Measurements from ENCODE around the gene OR9G4.

The OR9G4 gene

DNA sequence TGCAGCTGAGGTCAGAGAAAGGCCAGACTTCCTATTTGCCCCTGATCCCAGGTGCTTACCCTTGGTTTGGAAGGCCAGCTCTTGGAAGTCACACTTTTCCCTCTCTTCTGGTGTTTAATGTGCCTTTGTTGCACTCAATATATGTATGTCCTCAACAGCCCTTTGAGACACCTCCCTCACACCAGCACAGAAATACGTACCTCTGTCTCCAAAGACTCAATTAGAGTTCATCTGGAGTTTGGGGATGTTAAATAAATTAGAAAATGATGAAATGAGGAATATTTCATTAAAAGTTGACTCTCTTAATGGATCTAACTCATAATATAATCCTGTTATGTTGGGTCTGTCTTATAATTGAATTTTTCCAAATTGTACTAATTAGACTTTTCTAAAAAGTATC lies at the start of gene OR9G4:
Gene OR9G4, minus strand, starts transcription at position 101 of the 400 bp plus-strand sequence. CDS start 4,931 bp downstream, outside the sequence.
- no peak for DNase-seq (ENCODE audit: low spot score)

DNA sequence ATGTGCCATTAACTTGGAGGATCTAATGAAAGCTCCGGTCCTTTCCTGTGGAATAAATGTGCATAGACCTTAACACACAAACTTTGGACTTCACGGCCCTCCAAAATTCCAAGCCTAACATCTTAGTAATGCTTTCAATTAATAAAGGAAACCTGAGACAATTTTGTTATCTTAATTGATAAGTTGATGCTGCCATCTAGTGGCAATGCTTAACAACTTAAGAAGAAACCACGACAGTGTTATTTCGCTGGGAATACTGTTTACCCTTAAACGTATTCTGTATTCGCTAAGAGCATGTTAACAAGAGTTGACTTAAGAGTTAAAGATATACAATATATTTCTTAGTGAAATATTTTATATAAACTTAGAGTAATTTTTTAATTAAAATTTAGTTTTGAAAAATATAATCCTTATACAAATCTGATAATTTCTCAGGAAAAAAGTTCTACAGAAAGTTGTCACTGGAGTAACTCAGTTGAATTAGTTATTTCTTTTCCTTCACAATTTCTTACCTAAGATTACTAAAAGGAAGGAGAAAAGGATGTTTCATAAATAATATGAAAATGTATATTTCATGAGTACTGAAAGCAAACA lies 35.0 kb upstream of the OR9G4 start:
- peak; percentile 63 for DNase-seq (ENCODE audit: low spot score)

DNA sequence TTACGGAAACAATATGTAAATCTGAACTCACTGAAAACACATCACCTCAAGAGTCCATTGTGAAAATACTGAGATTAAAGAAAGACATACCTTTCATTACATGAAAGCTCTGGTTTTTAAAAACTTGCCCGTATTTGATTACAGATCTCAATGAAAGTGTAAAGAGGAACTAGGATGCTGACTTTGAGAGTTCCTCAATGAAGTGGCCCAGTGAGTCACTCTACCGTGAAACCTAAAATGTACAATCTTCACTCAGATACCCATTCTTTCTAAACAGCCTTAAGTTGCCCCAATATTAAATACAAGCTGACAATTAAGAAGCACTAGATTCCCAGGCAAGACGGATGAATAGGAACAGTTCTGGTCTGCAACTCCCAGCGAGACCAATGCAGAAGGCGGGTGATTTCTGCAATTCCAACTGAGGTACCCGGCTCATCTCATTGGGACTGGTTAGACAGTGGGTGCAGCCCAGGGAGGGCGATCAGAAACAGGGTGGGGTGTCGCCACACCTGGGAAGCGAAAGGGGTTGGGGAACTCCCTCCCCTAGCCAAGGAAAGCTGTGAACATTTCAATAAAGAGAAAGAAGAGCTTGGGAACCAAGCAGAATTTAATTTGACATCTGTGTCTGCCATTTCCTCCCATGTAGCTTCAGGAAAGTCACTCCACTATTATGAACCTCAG lies 33.8 kb upstream of the OR9G4 start:
- no peak for DNase-seq (ENCODE audit: low spot score)

DNA sequence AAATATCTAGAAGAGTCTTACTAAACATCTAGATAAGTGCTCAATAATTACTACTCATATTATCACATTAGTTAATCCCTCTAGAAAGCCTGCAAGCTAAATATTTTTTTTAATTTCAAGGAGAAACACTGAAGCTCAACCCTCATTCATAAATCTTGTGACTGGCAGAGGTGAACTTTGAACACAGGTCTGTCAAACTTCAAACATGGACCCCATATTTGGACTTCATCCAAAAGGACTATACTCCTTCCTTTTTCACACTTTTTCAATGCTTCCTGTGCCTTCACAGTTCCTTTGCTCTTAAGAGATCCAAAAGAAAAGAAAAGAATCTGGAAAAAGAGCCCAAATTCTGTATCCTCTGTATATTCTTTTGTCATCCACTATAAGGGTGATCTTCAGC lies 28.3 kb upstream of the OR9G4 start:
- DNase-seq (ENCODE audit: low spot score) = no peak

DNA sequence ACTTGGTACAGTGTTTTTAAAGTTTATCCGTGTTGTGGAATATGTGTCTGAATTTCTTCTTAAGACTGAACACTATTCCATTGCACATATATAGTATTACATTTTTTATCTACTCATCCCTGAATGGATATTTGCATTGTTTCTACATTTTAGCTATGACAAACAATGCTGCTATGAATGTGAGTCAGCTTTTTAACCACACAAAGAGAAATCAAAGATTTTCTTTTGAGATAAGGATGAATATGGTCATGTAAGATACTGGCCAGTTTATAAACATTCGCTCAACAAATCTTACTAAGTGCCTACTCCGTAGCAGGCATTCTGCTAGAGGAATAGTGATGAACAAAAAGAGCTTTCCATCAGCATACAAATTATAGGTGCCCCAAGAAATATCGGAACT lies 16.5 kb upstream of the OR9G4 start:
- DNase-seq (ENCODE audit: low spot score) = no peak

DNA sequence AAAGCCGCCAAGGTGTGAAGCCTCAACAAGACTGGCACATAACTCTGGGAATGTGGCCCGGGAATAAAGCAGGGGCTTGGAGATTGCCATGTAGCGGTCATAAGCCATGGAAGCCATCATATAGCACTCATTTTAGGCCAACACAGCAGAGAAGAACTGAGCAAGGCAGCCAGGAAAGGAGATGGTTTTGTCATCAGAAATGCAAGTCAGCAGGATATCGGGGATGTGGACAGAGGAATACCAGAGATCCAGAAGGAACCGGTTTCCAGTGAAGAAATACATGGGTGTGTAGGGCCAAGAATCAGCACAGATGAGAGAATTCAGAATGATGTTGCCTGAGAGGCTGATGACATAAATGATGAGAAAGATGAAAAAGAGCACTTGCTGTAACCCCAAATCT lies 3.0 kb upstream of the OR9G4 start:
- DNase-seq (ENCODE audit: low spot score) = no peak

DNA sequence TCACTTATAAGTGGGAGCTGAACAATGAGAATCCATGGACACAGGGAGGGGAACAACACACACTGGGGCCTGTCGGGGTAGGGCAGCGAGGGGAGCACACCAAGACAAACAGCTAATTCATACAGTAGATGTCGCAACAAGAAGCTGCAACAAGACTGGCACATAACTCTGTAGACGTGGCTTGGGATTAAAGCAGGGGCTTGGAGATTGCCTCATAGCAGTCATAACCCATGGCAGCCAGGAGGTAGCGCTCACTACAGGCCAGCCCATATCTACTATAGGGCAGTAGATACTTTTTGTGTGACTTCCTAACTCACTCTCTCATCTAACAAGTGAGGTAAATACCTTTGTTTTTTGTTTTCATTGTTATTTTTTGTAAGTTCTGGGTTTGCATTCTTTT lies 1.7 kb upstream of the OR9G4 start:
- DNase-seq (ENCODE audit: low spot score) = no peak

DNA sequence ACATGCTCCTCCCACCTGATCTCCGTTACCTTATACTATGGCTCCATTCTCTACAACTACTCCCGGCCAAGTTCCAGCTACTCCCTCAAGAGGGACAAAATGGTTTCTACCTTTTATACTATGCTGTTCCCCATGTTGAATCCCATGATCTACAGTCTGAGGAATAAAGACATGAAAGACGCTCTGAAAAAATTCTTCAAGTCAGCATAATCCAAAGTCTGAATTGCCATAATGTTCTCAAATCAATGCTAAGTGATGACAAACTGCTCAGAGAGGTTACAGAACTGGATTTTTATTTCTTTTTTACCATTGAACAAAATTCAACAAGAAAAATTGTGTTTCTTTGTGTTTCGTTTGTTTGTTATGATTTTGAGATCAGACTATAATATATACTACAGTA lies 7.6 kb downstream of the OR9G4 start:
- no peak for DNase-seq (ENCODE audit: low spot score)

DNA sequence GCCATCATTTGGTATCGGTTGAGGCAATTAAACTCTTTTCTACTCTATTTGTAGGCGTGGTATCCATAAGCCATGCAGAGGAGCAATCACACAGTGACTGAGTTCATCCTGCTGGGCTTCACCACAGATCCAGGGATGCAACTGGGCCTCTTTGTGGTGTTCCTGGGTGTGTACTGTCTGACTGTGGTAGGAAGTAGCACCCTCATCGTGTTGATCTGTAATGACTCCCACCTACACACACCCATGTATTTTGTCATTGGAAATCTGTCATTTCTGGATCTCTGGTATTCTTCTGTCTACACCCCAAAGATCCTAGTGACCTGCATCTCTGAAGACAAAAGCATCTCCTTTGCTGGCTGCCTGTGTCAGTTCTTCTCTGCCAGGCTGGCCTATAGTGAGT lies 8.4 kb downstream of the OR9G4 start:
- no peak for DNase-seq (ENCODE audit: low spot score)

DNA sequence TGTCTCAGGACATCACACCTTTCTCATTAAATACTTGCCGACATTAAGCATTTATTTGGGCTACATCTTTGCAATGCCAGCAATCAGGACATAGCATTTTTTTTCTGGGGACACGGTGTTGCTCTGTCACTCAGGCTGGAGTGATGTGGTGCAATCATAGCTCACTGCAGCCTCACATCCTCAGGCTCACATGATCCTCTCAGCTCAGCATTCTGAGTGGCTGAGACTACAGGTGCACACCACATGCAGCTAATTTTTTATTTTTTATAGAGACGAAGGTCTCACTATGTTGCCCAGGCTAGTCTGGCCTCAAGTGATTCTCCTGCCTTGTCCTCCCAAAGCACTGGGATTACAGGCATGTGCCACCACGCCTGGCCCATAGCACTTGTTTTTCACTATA lies 28.0 kb downstream of the OR9G4 start:
- DNase-seq (ENCODE audit: low spot score) = no peak

DNA sequence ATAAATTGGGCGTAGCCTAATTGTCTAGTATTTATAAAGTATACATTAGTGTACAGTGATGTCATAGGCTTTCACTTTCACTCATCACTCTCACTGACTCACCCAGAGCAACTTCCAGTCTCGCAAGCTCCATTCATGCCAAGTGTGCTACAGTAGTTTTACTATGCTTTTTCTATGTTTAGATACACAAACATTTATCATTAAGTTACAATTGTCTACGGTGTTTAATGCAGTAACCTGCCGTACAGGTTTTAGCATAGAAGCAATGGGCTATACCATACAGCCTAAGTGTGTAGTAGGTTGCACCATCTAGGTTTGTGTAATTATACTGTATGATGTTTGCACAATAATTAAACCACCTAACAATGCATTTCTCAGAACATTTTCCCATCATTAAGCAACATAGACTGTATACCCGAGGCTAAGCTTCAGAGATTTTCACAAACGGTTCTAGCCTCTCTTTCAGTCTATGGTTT lies 32.1 kb downstream of the OR9G4 start:
- no peak for DNase-seq (ENCODE audit: low spot score)

DNA sequence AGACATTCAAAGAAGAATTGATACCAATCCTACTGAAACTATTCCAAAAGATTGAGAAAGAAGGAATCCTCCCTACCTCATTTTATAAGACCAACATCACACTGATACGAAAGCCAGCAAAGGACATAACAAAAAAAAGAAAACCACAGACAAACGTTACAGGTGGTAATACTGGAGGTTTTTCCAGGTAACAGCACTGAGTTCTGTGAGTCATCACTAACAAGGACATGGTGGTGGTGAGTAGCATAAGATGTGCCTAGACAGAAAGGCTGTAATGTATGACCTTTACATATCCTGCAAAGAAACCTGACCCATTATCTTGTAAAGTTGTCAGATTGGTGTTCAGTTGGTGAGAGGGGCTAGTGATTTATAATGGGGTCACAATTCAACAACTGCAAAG lies 34.3 kb downstream of the OR9G4 start:
- DNase-seq (ENCODE audit: low spot score) = no peak

DNA sequence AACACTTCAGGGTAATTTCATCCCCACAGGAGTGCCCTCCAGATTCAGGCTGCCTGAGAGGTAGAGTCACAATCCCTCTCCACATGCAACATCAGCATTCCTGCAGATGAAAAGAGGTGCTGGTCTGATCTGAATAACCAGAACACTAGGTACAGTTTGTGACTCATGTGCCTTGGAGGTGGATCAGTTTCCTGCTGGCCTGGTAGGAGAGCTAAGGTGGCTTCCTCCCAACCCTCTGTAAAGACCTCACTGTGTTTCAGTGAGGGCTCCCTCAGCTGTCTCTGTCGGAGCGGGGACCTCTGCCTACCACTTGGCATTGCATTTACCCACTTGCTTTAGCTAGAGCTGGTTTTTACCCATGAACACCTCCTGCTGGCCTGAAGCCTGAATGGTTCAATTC lies 42.0 kb downstream of the OR9G4 start:
- DNase-seq (ENCODE audit: low spot score) = no peak

DNA sequence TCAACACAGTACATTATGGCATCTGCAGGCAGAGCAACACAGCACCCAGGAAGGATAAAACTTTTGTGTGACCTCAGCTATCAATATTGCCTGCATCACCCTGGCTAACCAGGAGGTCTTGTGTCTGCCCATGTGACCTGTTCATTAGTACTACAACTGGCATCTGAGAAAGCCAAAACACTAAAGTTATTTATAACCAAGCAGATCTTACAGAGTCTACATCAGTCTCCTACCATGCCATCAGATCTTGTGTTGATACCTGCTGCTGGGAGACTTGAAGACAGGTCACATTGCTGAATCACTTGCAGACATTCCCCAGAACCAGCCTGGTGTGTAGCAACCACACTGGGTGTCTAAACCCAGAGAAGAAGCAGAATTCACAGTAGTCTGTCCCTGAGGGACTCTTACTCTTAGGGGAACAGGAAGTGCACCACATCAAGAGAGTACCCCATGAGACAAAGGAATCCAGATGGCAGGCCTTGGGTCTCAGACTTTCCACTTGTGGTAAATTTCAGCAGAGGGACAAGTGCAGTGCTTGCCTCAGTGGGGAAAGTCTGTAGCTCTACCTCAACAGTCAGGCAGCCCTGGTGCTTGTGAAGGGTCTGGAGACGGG lies 42.6 kb downstream of the OR9G4 start:
- DNase-seq (ENCODE audit: low spot score) = no peak

DNA sequence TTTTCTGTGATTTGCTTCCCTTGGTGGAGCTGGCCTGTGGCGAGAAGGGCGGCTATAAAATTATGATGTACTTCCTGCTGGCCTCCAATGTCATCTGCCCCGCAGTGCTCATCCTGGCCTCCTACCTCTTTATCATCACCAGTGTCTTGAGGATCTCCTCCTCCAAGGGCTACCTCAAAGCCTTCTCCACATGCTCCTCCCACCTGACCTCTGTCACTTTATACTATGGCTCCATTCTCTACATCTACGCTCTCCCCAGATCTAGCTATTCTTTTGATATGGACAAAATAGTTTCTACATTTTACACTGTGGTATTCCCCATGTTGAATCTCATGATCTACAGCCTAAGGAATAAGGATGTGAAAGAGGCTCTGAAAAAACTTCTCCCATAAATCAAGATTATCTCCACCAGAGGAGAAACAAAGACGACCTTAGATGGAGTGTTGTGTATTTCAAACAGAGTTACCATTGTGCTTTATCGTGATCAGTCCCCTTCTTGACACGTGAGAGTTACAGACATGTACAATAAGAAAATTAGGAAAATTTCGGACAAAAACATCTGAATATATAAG lies 47.5 kb downstream of the OR9G4 start:
- no peak for DNase-seq (ENCODE audit: low spot score)

DNA sequence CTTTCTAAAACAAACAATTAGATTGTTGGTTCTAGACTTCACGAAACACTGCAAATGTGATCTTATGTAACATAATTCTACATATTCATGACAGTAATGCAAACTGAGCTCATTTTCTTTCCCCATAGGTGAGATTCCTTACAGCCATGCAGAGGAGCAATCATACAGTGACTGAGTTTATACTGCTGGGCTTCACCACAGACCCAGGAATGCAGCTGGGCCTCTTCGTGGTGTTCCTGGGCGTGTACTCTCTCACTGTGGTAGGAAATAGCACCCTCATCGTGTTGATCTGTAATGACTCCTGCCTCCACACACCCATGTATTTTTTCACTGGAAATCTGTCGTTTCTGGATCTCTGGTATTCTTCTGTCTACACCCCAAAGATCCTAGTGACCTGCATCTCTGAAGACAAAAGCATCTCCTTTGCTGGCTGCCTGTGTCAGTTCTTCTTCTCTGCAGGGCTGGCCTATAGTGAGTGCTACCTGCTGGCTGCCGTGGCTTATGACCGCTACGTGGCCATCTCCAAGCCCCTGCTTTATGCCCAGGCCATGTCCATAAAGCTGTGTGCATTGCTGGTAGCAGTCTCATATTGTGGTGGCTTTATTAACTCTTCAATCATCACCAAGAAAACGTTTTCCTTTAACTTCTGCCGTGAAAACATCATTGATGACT lies 48.1 kb downstream of the OR9G4 start:
- no peak for DNase-seq (ENCODE audit: low spot score)

DNA sequence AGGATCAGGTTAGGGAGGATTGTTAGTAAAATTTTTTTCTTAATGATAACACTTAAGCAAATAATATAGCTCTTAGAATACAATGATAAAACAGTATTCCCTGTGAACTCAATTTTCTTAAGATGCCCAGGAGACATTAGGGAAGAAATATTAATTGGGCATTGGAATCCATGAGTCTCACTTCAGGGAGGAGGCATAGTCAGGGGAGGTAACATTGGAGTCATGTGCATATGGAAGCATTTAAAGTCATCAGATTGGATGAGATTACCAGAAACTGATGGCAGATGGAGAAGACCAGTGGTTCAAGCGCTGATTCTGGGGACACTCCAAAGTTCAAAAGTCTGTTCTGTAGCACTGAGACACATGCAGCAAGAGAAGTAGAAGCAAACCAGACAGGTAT lies 49.7 kb downstream of the OR9G4 start, which contains the start of gene OR9G1:
Gene OR9G1, plus strand, starts transcription at position 301 of the 400 bp plus-strand sequence. CDS start 1,293 bp downstream, outside the sequence.
- DNase-seq (ENCODE audit: low spot score) = no peak

DNA sequence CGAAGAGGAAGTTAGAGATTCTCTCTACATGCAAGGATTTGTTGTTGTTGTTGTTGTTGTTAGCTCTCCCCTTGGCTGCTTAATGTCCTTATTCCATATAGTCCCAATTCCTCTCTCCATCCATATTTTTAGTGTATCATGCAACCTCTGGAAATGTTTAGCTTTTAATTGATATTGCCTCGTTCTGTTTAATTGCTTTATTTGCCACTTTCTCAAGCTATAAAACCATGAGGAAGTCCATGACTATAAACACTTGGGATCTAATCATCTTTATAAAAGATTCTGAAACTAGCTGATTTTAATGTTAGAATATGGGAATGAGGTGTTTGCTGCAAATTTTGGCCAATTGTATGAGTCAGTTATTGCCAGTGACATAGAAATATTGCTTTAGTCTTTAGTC lies 55.1 kb downstream of the OR9G4 start:
- DNase-seq (ENCODE audit: low spot score) = no peak

Measured in Ammon's horn (tissue), 1 donor.